NCI-H2081 (cell line): ENCODE measurements around the gene GDF7.

Experiments used
- DNase-seq, 2 experiments: peaks; one replicate each; lab custom pipeline; 2025; lab: John Stamatoyannopoulos, UW

Gene GDF7

DNA sequence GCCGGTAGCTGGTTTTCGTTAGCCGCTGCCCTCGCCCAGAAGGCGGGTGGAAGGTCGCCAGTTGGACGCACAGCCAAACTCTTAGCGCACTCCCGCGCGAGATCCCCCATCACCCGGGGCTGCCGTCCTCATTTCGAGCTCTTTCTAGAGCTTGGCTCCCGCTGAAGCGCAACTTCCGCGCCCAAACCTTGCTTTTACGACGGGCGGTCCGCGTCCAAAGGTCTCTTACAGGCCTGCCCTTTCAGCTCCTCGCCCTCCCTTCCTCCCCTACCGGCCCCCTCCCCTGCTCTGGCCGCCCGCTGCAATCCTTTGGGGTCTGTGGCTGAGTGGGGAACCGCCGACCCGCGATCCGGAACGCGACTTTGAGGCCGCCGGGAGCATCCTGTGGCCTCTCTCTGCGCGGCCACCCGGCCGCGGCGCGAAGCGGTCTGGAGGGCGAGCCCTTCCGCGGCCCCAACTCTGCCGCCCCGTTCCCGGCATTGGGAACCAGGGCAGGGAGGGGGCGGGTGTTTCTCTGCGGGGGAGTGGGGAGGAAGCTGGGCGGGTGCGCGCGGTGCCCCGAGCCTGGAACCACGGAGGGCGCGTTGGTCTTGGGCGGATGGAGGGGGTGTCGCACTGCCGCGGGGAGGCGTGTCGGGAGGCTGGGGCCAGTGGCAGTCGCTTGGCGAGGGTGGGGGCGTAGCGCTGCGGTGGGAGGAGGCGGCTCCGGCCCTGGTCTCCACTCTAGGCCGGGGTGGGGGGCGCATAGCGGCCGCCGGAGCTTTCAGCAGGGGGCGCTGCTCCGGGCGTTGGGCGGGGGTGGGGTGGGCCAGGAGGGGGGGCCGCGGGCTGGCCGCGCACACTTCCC is at the start of gene GDF7:
Gene GDF7, plus strand, starts transcription at position 841 of the 847 bp plus-strand sequence. CDS start 96 bp downstream, outside the sequence.
- DNase-seq = no peak

DNA sequence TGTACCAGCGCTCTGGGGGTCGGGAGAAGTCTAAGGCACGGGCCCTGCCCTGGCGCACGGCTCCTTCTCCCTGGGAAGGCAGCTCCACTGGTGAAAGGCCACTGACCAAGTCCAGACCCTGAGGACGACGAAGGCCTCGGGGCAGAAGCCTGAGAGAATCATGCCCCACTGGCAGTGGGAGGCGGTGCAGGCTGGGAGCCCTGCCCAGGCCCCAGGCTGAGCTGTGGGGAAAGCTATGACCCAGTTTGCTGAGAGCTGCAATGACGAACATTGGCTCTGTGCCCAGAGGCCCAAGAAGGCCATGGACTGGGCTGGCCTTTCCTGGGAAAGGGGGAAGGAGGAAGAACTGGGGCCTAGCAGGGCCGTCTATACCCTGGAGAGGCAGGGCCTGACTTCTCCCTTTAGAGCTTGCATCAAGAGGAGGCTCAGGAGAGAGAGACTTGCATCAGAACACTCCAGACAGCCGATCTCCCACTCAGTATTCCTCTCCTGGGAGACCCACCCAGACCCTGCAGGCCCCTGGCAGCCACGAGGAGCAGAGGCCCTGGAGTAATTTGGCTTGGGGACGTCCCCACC is 49.0 kb upstream of the GDF7 start:
- peak in 1 of 2 experiments; percentile 13 for DNase-seq

DNA sequence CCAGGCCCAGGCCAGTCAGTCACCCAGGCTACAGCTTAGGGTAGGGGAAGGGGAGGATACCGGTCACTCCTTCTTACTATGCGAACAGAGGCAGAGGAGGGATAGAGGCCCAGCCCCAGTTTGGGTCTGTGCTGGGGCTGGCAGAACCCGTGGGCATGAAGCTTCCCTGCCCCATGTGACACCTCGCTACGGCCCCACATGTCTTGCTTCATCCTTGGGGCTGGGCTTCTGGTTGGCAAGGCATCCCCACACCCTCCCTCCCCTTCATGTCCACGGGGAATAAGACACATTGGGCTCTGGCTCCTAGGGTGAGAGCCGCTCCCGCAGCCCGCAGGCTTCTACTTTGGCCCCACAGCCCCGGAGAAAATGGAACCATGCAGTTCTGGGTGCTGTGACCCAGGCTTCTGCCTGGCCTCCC is 48.5 kb upstream of the GDF7 start:
- DNase-seq = no peak

DNA sequence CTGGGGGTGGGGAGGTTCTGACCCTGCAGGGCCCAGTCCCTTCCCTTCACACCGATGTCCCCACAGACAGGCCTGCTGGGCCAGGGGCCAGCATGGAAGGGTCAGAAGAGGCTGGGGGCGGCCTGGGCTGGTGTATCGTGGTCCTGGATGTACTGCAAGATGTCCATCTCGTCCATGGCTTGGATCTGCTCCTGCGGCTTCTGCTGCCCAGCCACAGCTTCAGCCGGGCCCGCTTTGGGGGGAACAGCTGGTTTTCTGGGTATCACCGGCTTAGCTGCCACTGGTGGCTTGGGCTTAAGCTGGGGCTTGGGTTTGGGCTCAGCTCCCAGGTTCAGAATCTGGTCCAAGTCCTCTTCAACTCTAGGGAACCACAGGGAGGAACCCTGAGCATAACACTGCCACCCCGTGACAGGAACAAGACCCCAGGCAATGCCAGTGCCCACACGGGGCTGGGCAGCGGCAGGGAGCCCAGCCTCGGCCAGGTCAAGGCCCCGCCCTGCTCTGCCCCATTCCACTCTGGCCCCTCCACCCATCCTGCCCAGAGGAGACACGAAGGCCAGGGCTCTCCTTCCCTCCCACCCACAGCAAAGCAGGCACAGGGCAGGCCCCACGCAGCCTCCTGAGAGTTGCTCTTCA is 47.9 kb upstream of the GDF7 start:
- DNase-seq = no peak

DNA sequence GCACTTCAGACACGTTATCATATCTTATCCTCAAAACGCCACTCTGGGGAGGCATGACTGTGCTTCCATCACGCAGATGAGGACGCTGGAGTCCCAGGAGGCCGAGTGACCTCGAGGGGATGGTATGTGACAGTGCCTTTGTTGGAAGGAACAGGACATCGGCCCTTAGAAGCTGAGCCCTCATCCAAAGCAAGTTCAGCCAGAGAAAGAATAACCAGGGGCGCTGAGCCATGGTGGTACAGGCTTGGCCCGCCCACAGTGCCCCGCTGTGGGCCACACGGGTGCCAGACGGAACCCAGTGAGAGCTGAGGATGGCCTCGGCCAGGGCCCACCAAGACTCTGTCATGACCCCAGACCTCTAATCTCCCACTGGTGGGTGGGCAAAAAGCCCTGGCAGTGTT is 47.3 kb upstream of the GDF7 start:
- no peak for DNase-seq

DNA sequence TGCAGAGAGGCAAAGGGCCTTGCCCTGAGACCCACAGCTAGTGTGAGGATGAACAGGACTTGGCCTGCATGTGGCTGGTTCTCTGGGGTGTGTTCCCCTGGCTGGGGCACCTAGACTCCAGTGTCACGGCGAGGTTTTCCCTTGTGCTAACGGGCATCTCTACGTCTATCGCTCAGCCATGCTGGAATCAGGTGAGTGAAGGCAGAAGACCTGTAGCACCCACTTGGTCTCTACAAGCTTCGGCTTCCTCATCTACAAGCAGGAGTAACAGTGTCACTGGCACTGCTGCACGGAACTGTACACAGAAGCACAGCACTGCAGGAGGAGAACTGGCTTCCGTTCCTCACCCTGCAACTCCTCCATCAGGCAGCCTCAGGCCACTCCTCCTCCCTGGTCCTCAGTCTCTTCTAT is 46.7 kb upstream of the GDF7 start:
- no peak for DNase-seq

DNA sequence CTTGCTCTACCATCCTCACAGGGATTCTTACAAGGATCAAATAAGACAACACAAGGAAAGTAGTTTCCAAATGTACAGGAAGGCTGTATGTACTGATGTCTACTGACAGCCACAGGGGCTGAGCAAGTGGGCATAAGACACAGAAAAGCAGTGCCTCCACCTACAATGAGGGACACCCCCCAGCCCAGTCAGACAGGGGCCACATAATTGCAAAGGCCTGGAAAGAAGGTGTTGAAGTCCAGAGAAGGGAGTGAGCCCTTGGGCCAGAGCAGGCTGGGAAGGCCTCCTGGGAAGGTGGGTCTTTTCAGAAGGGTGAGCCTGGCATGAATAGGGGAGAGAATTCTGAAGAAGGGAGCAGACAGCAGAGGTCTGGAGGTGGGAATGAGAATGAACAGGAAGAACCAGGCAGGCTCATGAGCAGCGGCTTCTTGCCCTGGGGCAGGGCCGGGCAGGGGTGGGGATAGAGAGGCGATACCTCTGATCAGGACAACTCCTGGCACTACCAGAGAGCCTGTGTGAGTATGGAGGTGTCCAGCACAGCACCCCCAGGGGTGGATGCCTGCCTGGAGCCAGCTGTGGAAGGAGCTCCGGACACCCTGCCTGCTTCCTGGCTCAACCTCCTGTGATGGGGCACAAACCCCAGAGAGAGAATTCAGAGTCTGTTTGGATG is 46.1 kb upstream of the GDF7 start:
- no peak for DNase-seq

DNA sequence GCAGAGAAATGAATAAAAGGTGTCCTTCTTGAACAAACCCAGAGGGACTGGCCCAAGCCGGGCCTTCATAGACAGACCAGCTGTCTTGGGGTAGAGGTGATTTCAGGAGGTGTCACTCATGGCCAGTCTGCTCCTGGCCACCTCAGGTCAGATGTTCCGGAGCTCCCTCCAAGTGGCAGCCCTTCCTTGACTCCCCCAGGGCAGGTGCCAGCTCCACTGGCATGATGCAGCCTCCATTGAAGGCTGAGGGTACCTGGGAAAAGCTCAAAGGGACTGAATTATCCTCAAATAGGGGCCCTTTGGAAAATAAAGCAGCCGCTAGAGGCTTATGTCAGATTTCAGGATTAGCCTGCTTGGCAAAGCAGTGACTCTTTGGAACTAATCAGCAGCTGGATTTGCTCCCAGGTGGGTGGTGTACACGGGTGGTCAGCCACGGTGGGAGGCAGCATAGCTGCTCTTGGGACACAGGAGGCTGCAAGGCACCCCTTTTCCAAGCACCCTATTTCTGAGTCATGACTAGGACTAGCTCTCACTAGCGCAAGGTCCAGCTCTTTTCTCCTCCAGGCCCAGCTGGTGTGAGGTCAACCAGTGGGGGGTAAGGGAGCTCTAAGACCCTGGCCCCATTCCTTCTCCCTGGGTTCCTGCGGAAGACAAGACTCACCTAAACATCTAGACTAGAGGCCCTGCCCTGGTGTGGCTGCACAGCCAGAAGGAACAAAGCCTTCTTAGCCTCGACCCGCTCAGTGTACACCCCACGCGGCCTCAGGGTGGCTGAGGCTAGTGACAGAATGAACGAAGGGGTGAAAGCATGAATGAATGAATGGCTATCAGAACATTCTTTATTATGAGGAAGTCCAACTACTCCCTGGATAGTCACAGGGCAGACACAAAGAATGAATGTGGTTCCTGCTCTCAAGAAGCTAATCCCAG is 45.3 kb upstream of the GDF7 start:
- no peak for DNase-seq

DNA sequence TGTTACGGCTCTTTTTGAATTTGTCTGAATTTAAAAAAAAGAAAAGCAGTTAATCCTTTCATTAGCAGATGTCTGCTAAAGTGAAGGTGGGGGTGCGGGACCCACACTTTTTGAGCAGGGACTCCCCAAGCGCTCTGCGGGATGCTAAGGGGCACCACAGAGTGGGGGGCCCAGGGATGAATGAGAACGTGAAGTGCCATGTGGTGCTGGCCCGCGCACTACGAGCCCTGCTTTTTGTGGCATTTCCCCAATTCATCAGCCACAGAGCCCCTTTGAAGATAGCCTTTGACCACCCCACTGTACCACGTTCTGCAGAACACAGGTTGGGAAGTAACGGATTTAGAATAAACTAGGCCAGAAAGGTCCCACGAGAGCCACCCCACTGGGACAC is 44.7 kb upstream of the GDF7 start:
- DNase-seq = no peak

DNA sequence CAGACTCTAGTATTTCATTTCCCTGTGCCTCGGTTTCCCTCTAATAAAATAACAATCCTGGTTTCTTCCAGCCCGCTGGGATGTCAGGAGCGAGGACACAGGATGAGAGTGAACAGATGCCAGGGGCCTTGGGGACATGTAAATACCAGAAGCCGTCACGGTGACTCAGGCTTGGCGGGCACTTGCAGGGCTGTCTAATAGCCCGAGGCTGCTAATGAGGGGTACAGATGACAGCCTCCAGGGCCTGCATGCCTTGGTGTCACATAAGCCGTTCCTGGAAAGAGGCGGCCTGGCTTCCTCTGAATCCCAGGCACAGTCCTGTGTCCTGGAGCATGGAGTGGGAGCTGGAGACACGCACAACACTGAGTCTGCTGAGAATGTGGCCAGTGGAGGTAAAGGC is 44.2 kb upstream of the GDF7 start:
- no peak for DNase-seq

DNA sequence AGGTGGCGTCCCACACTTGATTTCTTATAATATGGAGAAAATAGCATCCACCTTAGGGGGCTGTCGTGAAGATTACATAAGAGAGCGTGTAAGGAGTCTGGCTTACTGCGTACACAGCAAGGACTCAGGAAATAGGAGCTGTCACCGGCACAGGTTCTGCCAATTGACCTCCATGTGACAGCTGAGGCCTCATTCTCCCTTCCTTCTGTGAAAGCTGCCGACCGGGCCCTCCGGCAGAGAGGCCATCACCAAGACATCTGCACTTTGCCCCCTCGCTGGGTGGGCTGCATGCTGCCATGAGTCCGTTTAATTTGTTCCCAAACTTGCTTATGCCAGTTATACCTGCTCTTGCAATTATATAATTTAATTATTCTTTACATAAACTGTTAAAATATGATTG is 43.7 kb upstream of the GDF7 start:
- DNase-seq = no peak

DNA sequence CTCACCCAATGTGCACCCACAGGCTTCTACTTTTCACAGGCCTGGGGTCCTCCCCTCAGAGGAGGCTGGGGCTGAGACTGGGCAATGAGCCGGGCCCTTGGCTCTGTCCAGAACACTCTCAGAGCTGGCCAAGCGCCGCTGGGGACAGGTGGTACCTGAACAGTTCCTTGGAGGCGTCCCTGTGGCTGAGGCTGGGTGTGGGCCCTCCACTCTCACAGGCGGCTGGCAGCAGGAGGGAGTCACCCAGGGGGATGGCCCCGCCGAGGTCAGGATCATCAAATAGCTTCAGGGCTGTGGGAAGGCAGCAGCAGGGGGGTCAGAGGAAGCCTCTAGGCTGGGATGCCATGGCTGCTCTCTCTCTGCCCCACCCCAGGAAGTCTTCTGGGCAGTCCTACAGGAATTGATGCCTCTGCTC is 43.2 kb upstream of the GDF7 start:
- no peak for DNase-seq

DNA sequence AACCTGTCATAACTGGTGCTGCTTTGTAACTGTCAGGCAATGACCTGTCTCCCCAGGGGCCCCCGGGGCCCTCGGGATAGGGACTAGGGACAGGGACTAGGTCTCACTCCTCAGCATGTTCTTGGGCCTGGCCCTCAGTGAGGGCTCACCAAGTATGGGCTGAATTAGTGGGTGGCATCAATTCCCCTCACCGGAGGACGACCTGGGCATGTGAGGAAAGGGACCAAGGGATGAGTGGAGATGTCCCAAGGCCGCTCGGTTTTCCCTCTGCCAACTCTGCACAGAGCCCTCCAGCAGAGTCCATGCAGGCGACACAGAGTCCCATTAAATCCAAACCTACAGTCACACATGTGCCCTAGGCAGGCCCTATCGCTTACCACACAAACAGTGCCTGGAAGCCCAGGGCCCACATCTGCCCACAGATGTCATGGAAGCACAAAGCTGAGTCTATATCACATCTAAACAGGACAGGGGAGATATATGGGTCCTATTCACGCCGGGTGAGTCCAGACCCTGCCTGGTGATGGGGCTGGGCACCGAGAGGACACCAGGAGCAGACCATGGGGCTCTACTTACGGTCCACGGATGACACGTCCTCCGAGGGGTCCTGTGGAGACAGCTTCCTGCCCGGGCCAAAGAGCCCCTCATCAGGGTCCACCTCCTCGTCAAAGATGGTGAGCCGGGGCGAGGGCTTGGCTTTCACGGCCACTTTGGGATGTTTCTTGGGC is 42.6 kb upstream of the GDF7 start:
- DNase-seq = no peak

DNA sequence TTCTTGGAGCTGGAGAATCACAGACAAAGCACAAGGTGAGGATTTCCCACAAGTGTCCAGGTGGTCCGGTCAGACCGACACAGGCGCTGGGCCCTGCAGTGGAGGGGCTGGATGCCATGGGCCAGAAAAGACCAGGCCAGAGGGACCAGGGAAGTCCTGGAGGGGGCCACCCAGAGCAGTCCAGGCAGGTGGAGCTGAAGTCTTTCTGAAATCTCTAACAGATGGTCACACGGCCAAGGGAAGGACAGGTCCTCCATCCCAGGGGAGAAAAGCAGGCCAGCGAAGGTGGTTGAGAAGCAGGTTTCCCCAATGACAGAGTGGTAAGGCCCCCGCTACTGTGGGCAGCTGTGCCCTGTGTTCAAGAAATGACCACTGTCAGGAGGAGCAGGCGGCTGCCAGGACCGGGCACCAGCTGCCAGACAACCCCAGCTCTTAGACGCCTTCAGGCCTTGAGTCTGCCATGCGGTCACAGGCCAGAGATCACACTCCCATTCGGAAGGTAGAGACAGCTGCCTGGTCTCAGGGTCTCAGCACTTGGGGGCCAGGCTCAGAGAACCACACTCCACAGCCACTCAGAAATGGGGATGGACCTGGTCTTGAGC is 42.0 kb upstream of the GDF7 start:
- no peak for DNase-seq

DNA sequence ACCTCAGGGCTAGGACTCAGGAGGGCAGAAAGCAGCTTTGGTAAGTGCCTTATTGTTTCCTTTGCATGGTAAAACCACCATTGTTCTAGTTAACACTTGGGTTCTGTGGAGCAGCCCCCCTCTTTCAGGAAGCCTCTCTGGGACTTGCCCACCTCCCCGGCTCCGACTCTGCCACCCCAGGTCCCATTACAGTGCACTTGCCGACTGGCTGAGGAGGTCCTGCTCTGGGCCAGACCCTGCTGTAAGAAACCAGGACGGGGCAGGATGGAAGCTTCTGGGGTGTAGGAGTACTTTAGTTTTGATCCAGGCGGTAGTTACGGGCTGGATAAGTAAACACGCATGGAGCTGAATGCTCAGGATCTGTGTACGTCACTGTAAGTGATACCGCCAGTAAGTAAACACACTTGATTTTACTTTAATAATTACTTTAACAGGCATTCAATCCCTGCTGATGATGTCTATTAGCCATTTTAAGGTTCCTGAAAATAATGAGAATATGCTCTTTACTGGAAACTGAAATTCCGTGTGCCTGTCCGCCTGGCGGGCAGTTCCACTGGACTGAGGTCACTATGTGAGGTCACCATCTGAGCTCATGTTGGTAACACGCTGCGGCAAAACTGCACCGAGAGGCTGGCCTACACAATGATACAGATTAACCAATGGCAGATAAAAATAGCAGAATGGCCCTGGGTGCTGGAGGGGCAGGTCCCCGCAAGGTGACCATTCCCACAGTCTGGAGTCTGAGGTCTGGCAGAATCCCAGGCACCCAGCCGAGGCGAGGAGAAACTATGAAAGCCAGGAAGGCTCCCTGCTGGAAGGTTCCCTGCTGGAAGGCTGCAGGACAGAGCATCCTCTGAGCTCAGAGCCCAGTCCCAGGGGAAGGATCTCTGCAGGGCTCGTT is 41.2 kb upstream of the GDF7 start:
- peak in 1 of 2 experiments; percentile 7 for DNase-seq

DNA sequence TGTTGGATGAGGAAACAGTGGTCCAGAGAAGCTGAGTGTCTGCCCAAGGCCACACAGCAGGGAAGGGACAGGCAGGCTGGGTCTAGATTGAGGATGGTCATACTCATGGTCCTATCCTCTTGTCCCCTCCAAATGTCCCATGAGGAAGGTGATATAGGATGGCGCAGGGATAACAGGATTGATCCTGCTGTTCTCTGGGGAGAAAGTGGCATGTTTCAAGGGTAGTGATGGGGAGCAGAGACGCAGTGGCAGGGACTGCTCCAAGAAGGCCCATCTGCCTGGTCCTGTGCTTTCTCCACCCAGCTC is 40.6 kb upstream of the GDF7 start:
- no peak for DNase-seq

DNA sequence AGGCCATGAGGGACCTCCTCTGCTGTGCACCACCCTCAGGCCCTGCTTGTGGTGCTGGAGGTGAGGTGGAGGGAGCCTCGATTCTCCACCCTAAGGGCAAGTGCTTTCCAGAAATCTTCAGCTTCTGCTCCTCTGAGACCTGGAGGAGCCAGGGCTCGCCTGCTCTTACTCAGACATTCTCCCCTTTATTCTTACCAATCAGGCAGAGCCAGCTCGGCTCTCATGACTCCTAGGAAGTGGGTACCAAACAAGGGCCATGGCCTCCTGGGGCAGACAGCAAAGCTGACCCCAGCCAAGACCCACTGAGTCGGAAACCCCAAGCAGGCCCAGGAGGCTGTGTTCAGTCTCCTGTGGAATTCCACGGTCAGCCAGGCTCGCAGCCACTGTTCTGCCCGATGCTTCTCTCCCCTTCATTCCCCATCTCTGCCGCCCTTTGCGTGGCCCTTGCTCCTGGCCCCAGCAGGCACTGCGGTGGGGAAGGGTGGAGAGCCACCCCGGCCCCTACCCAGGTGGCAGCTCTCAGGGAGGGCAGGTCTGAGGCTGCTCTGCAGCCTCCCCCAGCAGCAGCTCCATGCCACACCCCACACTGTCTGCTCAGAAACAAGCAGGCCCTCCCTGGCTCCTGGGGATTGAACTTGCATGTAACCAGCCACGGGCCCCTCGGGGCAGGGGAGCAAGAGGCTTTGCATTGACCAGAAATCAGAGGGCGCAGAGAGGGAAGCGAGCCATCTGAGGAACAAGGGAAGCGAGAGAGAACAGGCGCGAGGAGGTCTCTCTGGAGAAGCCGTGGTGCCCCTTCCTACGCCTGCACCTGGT is 40.0 kb upstream of the GDF7 start:
- no peak for DNase-seq

DNA sequence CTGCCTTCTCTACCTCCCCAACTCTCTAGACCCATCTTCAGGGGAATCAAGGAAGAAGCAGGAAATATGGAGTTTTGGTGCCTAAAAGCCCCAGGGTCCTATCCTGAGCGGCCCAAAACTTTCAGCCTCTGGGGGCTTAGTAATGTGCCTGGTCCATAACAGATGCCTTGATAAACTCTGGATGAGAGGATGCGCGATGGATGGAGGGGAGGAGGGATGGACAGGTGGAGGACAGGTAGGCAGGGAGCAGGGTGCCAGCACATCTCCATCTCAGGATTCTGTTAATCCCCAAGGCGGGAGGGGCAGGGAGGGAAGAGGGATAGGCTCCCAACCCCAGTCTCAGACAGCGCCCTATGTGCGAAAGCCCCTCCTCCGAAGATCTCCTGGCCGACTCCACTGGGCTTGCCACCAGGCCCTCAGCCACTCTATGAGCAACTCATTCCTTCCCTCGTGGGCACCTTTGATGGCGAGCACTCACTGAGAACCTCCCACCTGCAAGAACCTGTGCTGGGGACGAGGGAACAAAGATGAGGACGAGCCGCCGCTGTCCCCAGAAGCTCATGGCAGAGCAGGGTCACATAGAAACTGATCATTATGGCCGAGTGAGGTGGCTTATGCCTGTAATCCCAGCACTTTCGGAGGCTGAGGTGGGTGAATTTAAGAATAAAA is 39.1 kb upstream of the GDF7 start:
- no peak for DNase-seq
